WTC11 (cell line): ENCODE data around the gene SPNS2. TPM values are rescaled to one million over a fixed set of nuclear protein-coding genes. Genes with fewer than 3 reads are reported as not detected.

Experiments used
- ATAC-seq: fragments of 200-7000 bp; cut with Tn5 transposase; 2 replicates; pipeline ENCODE4 v1.10.0; 2021; ENCODE audit warnings: mild to moderate bottlenecking, moderate library complexity
- CTCF ChIA-PET: fragments of 300-600 bp; sonication (Branson Sonifier 250); formaldehyde crosslinking; loops from one replicate; lab custom pipeline; 2021; ENCODE audit warnings: antibody characterized with exemption; lab: Charles Lee
- POLR2A ChIA-PET: fragments of 350-600 bp; sonication (Branson Sonifier 250); formaldehyde crosslinking; loops from one replicate; lab custom pipeline; 2021; ENCODE audit warnings: antibody characterized with exemption; lab: Charles Lee
- DNase-seq: peaks from one replicate; pipeline ENCODE4 v3.0.0; 2021; ENCODE audit warnings: low spot score
- H3K27ac Mint-ChIP-seq: 2 replicates; pipeline ENCODE4 v1.8.0; 2021; ENCODE audit warnings: mixed read lengths
- H3K27me3 Mint-ChIP-seq: 2 replicates; pipeline ENCODE4 v1.8.0; 2021; ENCODE audit warnings: low read depth, mild to moderate bottlenecking, moderate library complexity, mixed read lengths
- H3K36me3 Mint-ChIP-seq: 2 replicates; pipeline ENCODE4 v1.8.0; 2021; ENCODE audit warnings: mixed read lengths
- H3K4me1 Mint-ChIP-seq: 2 replicates; pipeline ENCODE4 v1.8.0; 2022; ENCODE audit warnings: mixed read lengths
- H3K4me3 Mint-ChIP-seq: 2 replicates; pipeline ENCODE4 v1.8.0; 2021; ENCODE audit warnings: mild to moderate bottlenecking, moderate library complexity, mixed read lengths
- H3K9me3 Mint-ChIP-seq: 2 replicates; pipeline ENCODE4 v1.8.0; 2021; ENCODE audit warnings: mixed read lengths
- CBFB ChIP-seq: sonication (generic); formaldehyde crosslinking; IDR thresholded peaks from 2 replicates; pipeline ENCODE4 v1.8.1; 2022; ENCODE audit warnings: mild to moderate bottlenecking, low read depth, missing genetic modification reagents
- CREB1 ChIP-seq: sonication (generic); formaldehyde crosslinking; IDR thresholded peaks from 2 replicates; pipeline ENCODE4 v1.8.0; 2023; ENCODE audit warnings: mild to moderate bottlenecking, missing genetic modification reagents
- CREM ChIP-seq: sonication (generic); formaldehyde crosslinking; IDR thresholded peaks from 2 replicates; pipeline ENCODE4 v1.8.1; 2022; ENCODE audit warnings: mild to moderate bottlenecking, missing genetic modification reagents, moderate library complexity
- EMX1 ChIP-seq: fragments of 250-450 bp; sonication (Bioruptor Pico); IDR thresholded peaks from 2 replicates; pipeline ENCODE4 v1.8.0; 2021; ENCODE audit warnings: mild to moderate bottlenecking
- FOXP1 ChIP-seq: sonication (generic); formaldehyde crosslinking; IDR thresholded peaks from 2 replicates; pipeline ENCODE4 v1.8.0; 2022; ENCODE audit warnings: missing genetic modification reagents, mild to moderate bottlenecking, moderate library complexity, borderline replicate concordance
- GRHL2 ChIP-seq: fragments of 250-450 bp; sonication (Bioruptor Pico); IDR thresholded peaks from 2 replicates; pipeline ENCODE4 v1.8.0; 2022; ENCODE audit warnings: mild to moderate bottlenecking, moderate library complexity; ENCODE audit not compliant: insufficient replicate concordance, severe bottlenecking
- MYBL2 ChIP-seq: sonication (generic); formaldehyde crosslinking; IDR thresholded peaks from 2 replicates; pipeline ENCODE4 v1.8.1; 2023; ENCODE audit warnings: mild to moderate bottlenecking, moderate library complexity, missing genetic modification reagents
- NFATC4 ChIP-seq: fragments of 250-450 bp; sonication (Bioruptor Pico); IDR thresholded peaks from 2 replicates; pipeline ENCODE4 v1.9.0; 2021; ENCODE audit warnings: mild to moderate bottlenecking
- NFYB ChIP-seq: sonication (generic); formaldehyde crosslinking; conservative IDR thresholded peaks from 2 replicates; pipeline ENCODE4 v1.8.0; 2022; ENCODE audit warnings: low read depth, missing genetic modification reagents
- NR3C1 ChIP-seq: sonication (generic); formaldehyde crosslinking; conservative IDR thresholded peaks from 2 replicates; pipeline ENCODE4 v1.8.1; 2023; ENCODE audit warnings: low read depth, mild to moderate bottlenecking, missing genetic modification reagents
- TCF7 ChIP-seq: sonication (generic); formaldehyde crosslinking; IDR thresholded peaks from 2 replicates; pipeline ENCODE4 v1.8.0; 2022; ENCODE audit warnings: mild to moderate bottlenecking, low read depth, missing genetic modification reagents, moderate library complexity
- TEAD4 ChIP-seq: sonication (generic); formaldehyde crosslinking; IDR thresholded peaks from 2 replicates; pipeline ENCODE4 v1.8.0; 2022; ENCODE audit warnings: mild to moderate bottlenecking, missing genetic modification reagents
- ZNF138 ChIP-seq: sonication (generic); formaldehyde crosslinking; conservative IDR thresholded peaks from 2 replicates; pipeline ENCODE4 v1.8.1; 2022; ENCODE audit warnings: mild to moderate bottlenecking, moderate library complexity, missing genetic modification reagents
- ZNF219 ChIP-seq: sonication (generic); formaldehyde crosslinking; IDR thresholded peaks from 2 replicates; pipeline ENCODE4 v1.8.0; 2023; ENCODE audit warnings: missing genetic modification reagents, mild to moderate bottlenecking, borderline replicate concordance
- ZNF263 ChIP-seq: sonication (generic); formaldehyde crosslinking; IDR thresholded peaks from 2 replicates; pipeline ENCODE4 v1.8.1; 2022; ENCODE audit warnings: low read depth, mild to moderate bottlenecking, moderate library complexity, missing genetic modification reagents
- ZNF396 ChIP-seq: fragments of 250-450 bp; sonication (Bioruptor Pico); IDR thresholded peaks from 2 replicates; pipeline ENCODE4 v1.8.0; 2021; ENCODE audit warnings: mild to moderate bottlenecking, moderate library complexity, borderline replicate concordance
- ZNF671 ChIP-seq: fragments of 250-450 bp; sonication (Bioruptor Pico); IDR thresholded peaks from 2 replicates; pipeline ENCODE4 v1.8.0; 2021; ENCODE audit warnings: mild to moderate bottlenecking
- total RNA-seq: library from RNA; stranded (reverse); gene quantifications from 3 replicates; pipeline ENCODE4 v1.2.3, GENCODE V29; 2021
- TF ChIP-seq, protein P1 (sequence below): fragments of 250-450 bp; sonication (Bioruptor Pico); IDR thresholded peaks from 2 replicates; pipeline ENCODE4 v2.1.2; 2022; ENCODE audit warnings: mild to moderate bottlenecking, moderate library complexity
- TF ChIP-seq, protein P2 (sequence below): sonication (generic); formaldehyde crosslinking; conservative IDR thresholded peaks from 2 replicates; pipeline ENCODE4 v1.8.1; 2023; ENCODE audit warnings: mild to moderate bottlenecking, low read depth, missing genetic modification reagents, moderate library complexity
- TF ChIP-seq, protein P3 (sequence below): fragments of 250-450 bp; sonication (Bioruptor Pico); conservative IDR thresholded peaks from 2 replicates; pipeline ENCODE4 v1.9.0; 2021; ENCODE audit warnings: mild to moderate bottlenecking
- TF ChIP-seq, protein P4 (sequence below): fragments of 250-450 bp; sonication (Bioruptor Pico); IDR thresholded peaks from 2 replicates; pipeline ENCODE4 v1.8.0; 2021; ENCODE audit warnings: mild to moderate bottlenecking
- TF ChIP-seq, protein P5 (sequence below): sonication (generic); formaldehyde crosslinking; conservative IDR thresholded peaks from 2 replicates; pipeline ENCODE4 v1.8.1; 2022; ENCODE audit warnings: mild to moderate bottlenecking, missing genetic modification reagents

The SPNS2 gene
- total RNA-seq, 1 experiment from 2014 or later = 0.87 TPM

DNA sequence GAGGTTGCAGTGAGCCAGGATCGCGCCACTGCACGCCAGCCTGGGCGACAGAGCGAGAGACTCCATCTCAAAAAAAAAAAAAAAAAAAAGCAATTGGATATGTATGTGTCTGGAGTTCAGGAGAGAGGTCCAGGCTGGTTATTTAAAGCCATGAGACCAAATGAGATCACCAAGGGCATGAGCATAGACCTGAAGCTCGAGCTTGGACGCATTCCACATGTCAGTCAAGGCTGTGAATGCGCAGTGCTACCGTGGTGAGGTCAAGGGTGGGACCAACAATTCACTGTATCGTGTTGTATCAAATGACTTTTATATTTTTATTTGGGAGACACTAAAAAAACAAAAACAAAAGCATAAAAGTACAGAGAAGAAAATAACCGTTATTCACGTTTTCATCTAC is 29.1 kb upstream of the SPNS2 start:
- no peak for ATAC-seq
- TF ChIP-seq ZNF138 = no peak
- no peak for TF ChIP-seq CREM
- no peak for TF ChIP-seq FOXP1
- TF ChIP-seq, protein P1, sequence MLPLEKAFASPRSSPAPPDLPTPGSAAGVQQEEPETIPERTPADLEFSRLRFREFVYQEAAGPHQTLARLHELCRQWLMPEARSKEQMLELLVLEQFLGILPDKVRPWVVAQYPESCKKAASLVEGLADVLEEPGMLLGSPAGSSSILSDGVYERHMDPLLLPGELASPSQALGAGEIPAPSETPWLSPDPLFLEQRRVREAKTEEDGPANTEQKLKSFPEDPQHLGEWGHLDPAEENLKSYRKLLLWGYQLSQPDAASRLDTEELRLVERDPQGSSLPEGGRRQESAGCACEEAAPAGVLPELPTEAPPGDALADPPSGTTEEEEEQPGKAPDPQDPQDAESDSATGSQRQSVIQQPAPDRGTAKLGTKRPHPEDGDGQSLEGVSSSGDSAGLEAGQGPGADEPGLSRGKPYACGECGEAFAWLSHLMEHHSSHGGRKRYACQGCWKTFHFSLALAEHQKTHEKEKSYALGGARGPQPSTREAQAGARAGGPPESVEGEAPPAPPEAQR = no peak
- TF ChIP-seq, protein P2, sequence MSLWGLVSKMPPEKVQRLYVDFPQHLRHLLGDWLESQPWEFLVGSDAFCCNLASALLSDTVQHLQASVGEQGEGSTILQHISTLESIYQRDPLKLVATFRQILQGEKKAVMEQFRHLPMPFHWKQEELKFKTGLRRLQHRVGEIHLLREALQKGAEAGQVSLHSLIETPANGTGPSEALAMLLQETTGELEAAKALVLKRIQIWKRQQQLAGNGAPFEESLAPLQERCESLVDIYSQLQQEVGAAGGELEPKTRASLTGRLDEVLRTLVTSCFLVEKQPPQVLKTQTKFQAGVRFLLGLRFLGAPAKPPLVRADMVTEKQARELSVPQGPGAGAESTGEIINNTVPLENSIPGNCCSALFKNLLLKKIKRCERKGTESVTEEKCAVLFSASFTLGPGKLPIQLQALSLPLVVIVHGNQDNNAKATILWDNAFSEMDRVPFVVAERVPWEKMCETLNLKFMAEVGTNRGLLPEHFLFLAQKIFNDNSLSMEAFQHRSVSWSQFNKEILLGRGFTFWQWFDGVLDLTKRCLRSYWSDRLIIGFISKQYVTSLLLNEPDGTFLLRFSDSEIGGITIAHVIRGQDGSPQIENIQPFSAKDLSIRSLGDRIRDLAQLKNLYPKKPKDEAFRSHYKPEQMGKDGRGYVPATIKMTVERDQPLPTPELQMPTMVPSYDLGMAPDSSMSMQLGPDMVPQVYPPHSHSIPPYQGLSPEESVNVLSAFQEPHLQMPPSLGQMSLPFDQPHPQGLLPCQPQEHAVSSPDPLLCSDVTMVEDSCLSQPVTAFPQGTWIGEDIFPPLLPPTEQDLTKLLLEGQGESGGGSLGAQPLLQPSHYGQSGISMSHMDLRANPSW (CRISPR knock-in tag) = no peak
- no peak for TF ChIP-seq MYBL2 (CRISPR knock-in tag)
- no peak for TF ChIP-seq ZNF396
- no peak for TF ChIP-seq EMX1 (CRISPR knock-in tag)
- TF ChIP-seq, protein P3, sequence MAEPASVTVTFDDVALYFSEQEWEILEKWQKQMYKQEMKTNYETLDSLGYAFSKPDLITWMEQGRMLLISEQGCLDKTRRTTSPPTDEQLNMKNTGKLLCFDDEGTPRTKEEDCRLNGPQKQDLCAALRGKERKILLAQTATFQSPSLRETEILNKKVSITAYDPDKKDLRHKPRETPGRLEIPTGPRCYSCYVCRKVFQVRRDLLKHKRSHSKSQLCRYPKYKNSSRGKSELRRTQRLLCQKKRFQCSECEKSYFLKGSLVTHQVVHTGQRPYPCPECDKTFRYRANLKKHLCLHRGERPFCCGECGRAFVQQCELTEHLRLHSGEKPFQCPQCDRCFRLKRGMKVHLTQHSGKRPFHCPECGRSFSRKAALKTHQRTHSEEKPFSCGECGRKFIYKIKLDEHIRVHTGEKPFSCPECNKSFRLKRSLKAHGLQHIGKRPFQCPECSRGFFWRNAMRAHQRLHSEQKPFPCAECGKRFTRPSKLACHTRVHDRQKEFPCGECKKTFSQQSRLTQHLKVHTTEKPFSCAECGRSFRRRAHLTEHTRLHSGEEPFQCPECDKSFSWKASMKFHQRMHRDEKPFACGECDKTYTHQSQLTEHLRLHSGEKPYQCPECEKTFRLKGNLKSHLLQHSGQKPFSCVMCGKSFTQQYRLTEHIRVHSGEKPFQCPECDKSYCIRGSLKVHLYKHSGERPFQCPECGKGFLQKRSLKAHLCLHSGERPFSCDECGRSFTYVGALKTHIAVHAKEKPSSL (CRISPR knock-in tag) = no peak
- no peak for TF ChIP-seq GRHL2
- no peak for TF ChIP-seq ZNF219 (CRISPR knock-in tag)
- TF ChIP-seq CREB1 = no peak
- no peak for TF ChIP-seq ZNF671
- TF ChIP-seq TEAD4 (CRISPR knock-in tag) = no peak
- TF ChIP-seq, protein P4, sequence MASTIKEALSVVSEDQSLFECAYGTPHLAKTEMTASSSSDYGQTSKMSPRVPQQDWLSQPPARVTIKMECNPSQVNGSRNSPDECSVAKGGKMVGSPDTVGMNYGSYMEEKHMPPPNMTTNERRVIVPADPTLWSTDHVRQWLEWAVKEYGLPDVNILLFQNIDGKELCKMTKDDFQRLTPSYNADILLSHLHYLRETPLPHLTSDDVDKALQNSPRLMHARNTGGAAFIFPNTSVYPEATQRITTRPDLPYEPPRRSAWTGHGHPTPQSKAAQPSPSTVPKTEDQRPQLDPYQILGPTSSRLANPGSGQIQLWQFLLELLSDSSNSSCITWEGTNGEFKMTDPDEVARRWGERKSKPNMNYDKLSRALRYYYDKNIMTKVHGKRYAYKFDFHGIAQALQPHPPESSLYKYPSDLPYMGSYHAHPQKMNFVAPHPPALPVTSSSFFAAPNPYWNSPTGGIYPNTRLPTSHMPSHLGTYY (CRISPR knock-in tag) = no peak
- TF ChIP-seq ZNF263 (CRISPR knock-in tag) = no peak
- TF ChIP-seq NFYB = no peak
- no peak for TF ChIP-seq CBFB (CRISPR knock-in tag)
- no peak for TF ChIP-seq NR3C1
- TF ChIP-seq, protein P5, sequence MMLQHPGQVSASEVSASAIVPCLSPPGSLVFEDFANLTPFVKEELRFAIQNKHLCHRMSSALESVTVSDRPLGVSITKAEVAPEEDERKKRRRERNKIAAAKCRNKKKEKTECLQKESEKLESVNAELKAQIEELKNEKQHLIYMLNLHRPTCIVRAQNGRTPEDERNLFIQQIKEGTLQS = no peak
- Mint-ChIP-seq H3K36me3 (no peaks in the 10 kb centered on the region), H3K9me3 (no peaks in the 10 kb centered on the region), H3K4me1 (no peaks in the 10 kb centered on the region), H3K4me3 (no peak overlapping the region), H3K27ac (no peak overlapping the region), H3K27me3 (no peaks in the 10 kb centered on the region)
- ChIA-PET POLR2A (no interaction called here), CTCF (no interaction called here)
- DNase-seq = no peak

DNA sequence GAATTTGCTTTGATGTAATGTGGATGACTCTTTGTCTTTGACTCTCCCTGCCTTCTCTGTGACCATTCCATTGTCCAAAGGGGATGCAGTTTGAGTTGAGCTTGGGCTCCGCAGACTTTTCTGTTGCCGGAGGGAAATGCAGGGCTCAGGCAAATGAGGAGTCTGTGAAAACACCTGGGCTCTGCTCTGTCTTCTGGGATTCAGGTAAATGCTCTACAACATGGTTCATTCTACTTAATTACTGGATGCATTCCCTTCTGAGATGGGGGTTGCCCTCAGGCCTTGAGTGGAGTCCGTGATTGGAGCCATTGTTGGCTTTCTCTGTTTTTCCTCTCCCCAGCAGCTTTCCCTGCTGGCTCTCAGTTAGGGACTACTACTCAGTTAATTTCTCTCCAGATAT is 26.4 kb upstream of the SPNS2 start:
- H3K4me3 Mint-ChIP-seq = no peak overlapping the region
- H3K4me1 Mint-ChIP-seq = no peaks in the 10 kb centered on the region
- POLR2A ChIA-PET = no interaction called here
- no peak overlapping the region for H3K27ac Mint-ChIP-seq
- ATAC-seq (no peak), DNase-seq (no peak)
- H3K36me3 Mint-ChIP-seq = no peaks in the 10 kb centered on the region
- CTCF ChIA-PET = interaction anchor here (0.7 to 1.2 kb wide), 2 partner anchors 28 to 46 kb away, joined by 3 read pairs; no protein-coding TSS in a partner anchor
- H3K27me3 Mint-ChIP-seq = no peaks in the 10 kb centered on the region
- H3K9me3 Mint-ChIP-seq = no peaks in the 10 kb centered on the region
- TF ChIP-seq NFATC4 (no peak), TCF7 (CRISPR knock-in tag) (no peak), CREM (no peak)
